Spleen (tissue), 7 donors: ENCODE data around the gene PLA2G4D.

ENCODE experiments used
- POLR2A ChIP-seq, 3 donors: fragments of 450-650 bp; IDR thresholded peaks; one replicate each; pipeline ENCODE4 v1.5.1; 2017; ENCODE audit warnings: antibody characterized with exemption in 3 of 3, mild to moderate bottlenecking in 1 of 3
- TF ChIP-seq, protein P1 (sequence below), 11 experiments: fragments of 200-600 bp in 7 of 11; fragments of 450-650 bp in 4 of 11; sonication (generic) in 4 of 11; IDR thresholded peaks in 8 of 11; conservative IDR thresholded peaks in 3 of 11; 1 replicate in 7 of 11; 2 replicates in 4 of 11; pipeline versions ENCODE4 v1.4.0 to v1.8.0; 2016 to 2021; ENCODE audit warnings: antibody characterized with exemption in 11 of 11, inconsistent platforms in 4 of 11, mild to moderate bottlenecking in 1 of 11
- donor health status: DM: no; HTN: no; CAD: no; lungs with moderate emphysema.
- donor health status: DM: no; HTN: no; CAD: no.
- donor health status: DM: no; HTN: no; CAD: no.

- TF ChIP-seq, protein P1, sequence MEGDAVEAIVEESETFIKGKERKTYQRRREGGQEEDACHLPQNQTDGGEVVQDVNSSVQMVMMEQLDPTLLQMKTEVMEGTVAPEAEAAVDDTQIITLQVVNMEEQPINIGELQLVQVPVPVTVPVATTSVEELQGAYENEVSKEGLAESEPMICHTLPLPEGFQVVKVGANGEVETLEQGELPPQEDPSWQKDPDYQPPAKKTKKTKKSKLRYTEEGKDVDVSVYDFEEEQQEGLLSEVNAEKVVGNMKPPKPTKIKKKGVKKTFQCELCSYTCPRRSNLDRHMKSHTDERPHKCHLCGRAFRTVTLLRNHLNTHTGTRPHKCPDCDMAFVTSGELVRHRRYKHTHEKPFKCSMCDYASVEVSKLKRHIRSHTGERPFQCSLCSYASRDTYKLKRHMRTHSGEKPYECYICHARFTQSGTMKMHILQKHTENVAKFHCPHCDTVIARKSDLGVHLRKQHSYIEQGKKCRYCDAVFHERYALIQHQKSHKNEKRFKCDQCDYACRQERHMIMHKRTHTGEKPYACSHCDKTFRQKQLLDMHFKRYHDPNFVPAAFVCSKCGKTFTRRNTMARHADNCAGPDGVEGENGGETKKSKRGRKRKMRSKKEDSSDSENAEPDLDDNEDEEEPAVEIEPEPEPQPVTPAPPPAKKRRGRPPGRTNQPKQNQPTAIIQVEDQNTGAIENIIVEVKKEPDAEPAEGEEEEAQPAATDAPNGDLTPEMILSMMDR (IDR thresholded peaks at IDR 0.05 in 8 of 11, conservative IDR thresholded peaks at IDR 0.05 in 3 of 11), result no peak
- TF ChIP-seq POLR2A (IDR thresholded peaks at IDR 0.05), result no peak
Observed at GRCh38 chr15:42088801-42089640, 5.3 kb downstream of the PLA2G4D start.
